HEK293 (cell line): ENCODE measurements around the gene FADS3.
A peak's percentile ranks its signal among the peaks of the same experiment; 100 is the strongest.

Source experiments
- CTCF ChIA-PET: fragments of 350-600 bp; formaldehyde crosslinking; extraction: SDS; loops from one replicate; lab custom pipeline; 2021; ENCODE audit warnings: antibody characterized with exemption; lab: Yijun Ruan, JAX
- POLR2A ChIA-PET: fragments of 300-600 bp; formaldehyde crosslinking; extraction: SDS; loops from one replicate; lab custom pipeline; 2020; ENCODE audit warnings: antibody characterized with exemption, inconsistent platforms; lab: Yijun Ruan, JAX
- H3K27ac ChIP-seq: fragments of 200-500 bp; sonication (Bioruptor generic); 2 replicates; pipeline ENCODE4 v1.5.1; 2014; ENCODE audit warnings: low read depth, low read length, control low read depth, inconsistent platforms; ENCODE audit errors: extremely low read depth
- H3K36me3 ChIP-seq, 2 experiments: fragments of 200-500 bp in 1 of 2; sonication (Bioruptor generic) in 1 of 2; 1 replicate in 1 of 2; 2 replicates in 1 of 2; pipeline ENCODE4 v1.5.1; 2014 to 2017; ENCODE audit warnings: inconsistent platforms in 2 of 2, low read length in 2 of 2; ENCODE audit not compliant: control insufficient read depth in 2 of 2, insufficient read depth in 1 of 2
- H3K4me1 ChIP-seq: fragments of 200-500 bp; sonication (Bioruptor generic); 2 replicates; pipeline ENCODE4 v1.5.1; 2014; ENCODE audit warnings: mild to moderate bottlenecking, low read length, inconsistent platforms; ENCODE audit not compliant: control insufficient read depth, insufficient read depth
- H3K4me3 ChIP-seq: 2 replicates; pipeline ENCODE4 v1.5.1; 2011; ENCODE audit warnings: low read depth, mild to moderate bottlenecking, control low read depth, low read length, moderate library complexity
- H3K9me3 ChIP-seq: fragments of 200-500 bp; sonication (Bioruptor generic); 2 replicates; pipeline ENCODE4 v1.5.1; 2014; ENCODE audit warnings: low read depth, low read length, inconsistent platforms; ENCODE audit not compliant: control insufficient read depth, insufficient read depth
- EGR2 ChIP-seq: fragments of 450-650 bp; formaldehyde crosslinking; IDR thresholded peaks from 2 replicates; pipeline ENCODE4 v1.5.1; 2016; ENCODE audit warnings: low read depth, missing biosample characterization, missing genetic modification characterization
- ZBTB17 ChIP-seq: fragments of 450-650 bp; formaldehyde crosslinking; IDR thresholded peaks from 2 replicates; pipeline ENCODE4 v1.5.1; 2016; ENCODE audit warnings: missing biosample characterization, missing genetic modification characterization
- ZBTB48 ChIP-seq: fragments of 450-650 bp; formaldehyde crosslinking; IDR thresholded peaks from 2 replicates; pipeline ENCODE4 v1.5.1; 2016; ENCODE audit warnings: missing biosample characterization, missing genetic modification characterization
- ZFHX2 ChIP-seq: fragments of 450-650 bp; formaldehyde crosslinking; conservative IDR thresholded peaks from 2 replicates; pipeline ENCODE4 v1.5.1; 2016; ENCODE audit warnings: missing biosample characterization, missing genetic modification characterization
- ZNF2 ChIP-seq: fragments of 450-650 bp; formaldehyde crosslinking; IDR thresholded peaks from 2 replicates; pipeline ENCODE4 v1.5.1; 2016; ENCODE audit warnings: missing biosample characterization, missing genetic modification characterization
- ZNF37A ChIP-seq: fragments of 450-650 bp; IDR thresholded peaks from 2 replicates; pipeline ENCODE4 v1.5.1; 2018; ENCODE audit warnings: missing biosample characterization, missing genetic modification characterization
- ZNF514 ChIP-seq: fragments of 450-650 bp; formaldehyde crosslinking; IDR thresholded peaks from 2 replicates; pipeline ENCODE4 v1.5.1; 2016; ENCODE audit warnings: missing biosample characterization, missing genetic modification characterization
- ZNF529 ChIP-seq: fragments of 450-650 bp; formaldehyde crosslinking; IDR thresholded peaks from 2 replicates; pipeline ENCODE4 v1.5.1; 2017; ENCODE audit warnings: missing genetic modification characterization, missing biosample characterization; ENCODE audit not compliant: insufficient replicate concordance
- ZNF654 ChIP-seq: fragments of 450-650 bp; formaldehyde crosslinking; IDR thresholded peaks from 2 replicates; pipeline ENCODE4 v1.5.1; 2016; ENCODE audit warnings: low read depth, missing biosample characterization, missing genetic modification characterization
- ZNF664 ChIP-seq: fragments of 450-650 bp; formaldehyde crosslinking; IDR thresholded peaks from 2 replicates; pipeline ENCODE4 v1.5.1; 2016; ENCODE audit warnings: missing biosample characterization, missing genetic modification characterization
- TF ChIP-seq, protein P1 (sequence below): fragments of 450-650 bp; formaldehyde crosslinking; IDR thresholded peaks from 2 replicates; pipeline ENCODE4 v1.5.1; 2016; ENCODE audit warnings: missing biosample characterization, missing genetic modification characterization
- TF ChIP-seq, protein P2 (sequence below): fragments of 450-650 bp; formaldehyde crosslinking; IDR thresholded peaks from 2 replicates; pipeline ENCODE4 v1.5.1; 2016; ENCODE audit warnings: missing biosample characterization, missing genetic modification characterization
- TF ChIP-seq, protein P3 (sequence below): fragments of 450-650 bp; formaldehyde crosslinking; IDR thresholded peaks from 2 replicates; pipeline ENCODE4 v1.5.1; 2016; ENCODE audit warnings: missing biosample characterization, missing genetic modification characterization
- TF ChIP-seq, protein P4 (sequence below): sonication (generic); formaldehyde crosslinking; IDR thresholded peaks from 2 replicates; pipeline ENCODE4 v1.8.1; 2022; ENCODE audit warnings: mild to moderate bottlenecking, moderate library complexity, missing genetic modification reagents
- TF ChIP-seq, protein P5 (sequence below): fragments of 450-650 bp; formaldehyde crosslinking; IDR thresholded peaks from 2 replicates; pipeline ENCODE4 v1.5.1; 2016; ENCODE audit warnings: missing biosample characterization, missing genetic modification characterization

FADS3 gene

DNA sequence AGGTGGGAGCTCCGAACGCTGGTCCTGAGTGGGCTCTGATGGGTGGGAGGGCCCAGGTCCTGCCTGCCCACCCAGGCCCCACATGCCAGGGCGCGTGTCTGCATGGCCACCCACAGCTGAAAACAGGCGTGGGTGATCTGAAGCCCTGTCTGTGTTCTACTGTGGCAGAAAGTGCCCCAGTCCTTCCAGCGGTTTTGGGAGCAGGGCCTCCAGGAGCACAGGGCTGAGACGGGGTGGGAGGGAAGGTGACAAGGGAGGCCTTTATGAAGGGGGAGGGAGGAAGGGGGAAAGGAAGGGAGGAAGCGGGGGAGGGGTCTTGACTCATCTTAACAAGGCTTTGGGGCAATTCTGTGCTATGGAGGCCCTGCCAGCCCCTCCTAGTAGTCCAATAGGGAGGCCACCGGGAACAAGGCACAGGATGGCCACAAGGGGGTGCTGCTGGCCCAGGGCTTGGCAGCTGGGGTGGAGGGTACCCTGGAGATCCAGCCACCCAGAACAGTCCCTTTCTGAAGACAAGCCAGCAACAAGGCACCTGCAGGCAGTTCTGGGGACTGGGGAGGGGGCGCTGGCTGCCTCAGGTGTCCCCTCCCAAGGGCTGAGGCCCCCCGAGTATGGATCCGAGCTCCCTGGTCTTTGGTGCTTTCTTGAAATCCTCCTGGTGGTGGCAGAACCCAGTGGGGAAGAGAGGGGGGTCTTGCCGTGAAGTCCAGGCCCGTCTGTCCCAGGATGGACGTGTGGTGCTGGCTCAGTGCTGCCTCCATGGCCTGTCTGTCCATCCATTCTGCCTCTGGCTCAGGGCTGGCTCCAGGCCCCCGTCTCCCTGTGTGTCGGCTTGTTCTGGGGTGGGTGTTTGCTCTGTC, 6.3 kb upstream of the FADS3 start:
- CTCF ChIA-PET: interaction anchor here (0.5 to 16.2 kb wide), 40 partner anchors 9 to 944 kb away, joined by 3 to 329 read pairs (median 8); partner anchors contain the start of genes BEST1, FEN1, FTH1 and TMEM258
- POLR2A ChIA-PET: interaction anchor here (0.9 to 2.0 kb wide), 3 partner anchors 50 to 70 kb away, joined by 3 to 7 read pairs (median 3); partner anchors contain the start of gene FTH1
- no peaks in the 10 kb centered on the region for H3K4me1 ChIP-seq
- no peak overlapping the region for H3K27ac ChIP-seq
- no peaks in the 10 kb centered on the region for H3K9me3 ChIP-seq
- no peaks in the 10 kb centered on the region for H3K36me3 ChIP-seq
- TF ChIP-seq, protein P1, sequence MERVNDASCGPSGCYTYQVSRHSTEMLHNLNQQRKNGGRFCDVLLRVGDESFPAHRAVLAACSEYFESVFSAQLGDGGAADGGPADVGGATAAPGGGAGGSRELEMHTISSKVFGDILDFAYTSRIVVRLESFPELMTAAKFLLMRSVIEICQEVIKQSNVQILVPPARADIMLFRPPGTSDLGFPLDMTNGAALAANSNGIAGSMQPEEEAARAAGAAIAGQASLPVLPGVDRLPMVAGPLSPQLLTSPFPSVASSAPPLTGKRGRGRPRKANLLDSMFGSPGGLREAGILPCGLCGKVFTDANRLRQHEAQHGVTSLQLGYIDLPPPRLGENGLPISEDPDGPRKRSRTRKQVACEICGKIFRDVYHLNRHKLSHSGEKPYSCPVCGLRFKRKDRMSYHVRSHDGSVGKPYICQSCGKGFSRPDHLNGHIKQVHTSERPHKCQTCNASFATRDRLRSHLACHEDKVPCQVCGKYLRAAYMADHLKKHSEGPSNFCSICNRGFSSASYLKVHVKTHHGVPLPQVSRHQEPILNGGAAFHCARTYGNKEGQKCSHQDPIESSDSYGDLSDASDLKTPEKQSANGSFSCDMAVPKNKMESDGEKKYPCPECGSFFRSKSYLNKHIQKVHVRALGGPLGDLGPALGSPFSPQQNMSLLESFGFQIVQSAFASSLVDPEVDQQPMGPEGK: 0 out of 2 replicates have a peak, but pooled peaks have one; percentile 30
- TF ChIP-seq, protein P2, sequence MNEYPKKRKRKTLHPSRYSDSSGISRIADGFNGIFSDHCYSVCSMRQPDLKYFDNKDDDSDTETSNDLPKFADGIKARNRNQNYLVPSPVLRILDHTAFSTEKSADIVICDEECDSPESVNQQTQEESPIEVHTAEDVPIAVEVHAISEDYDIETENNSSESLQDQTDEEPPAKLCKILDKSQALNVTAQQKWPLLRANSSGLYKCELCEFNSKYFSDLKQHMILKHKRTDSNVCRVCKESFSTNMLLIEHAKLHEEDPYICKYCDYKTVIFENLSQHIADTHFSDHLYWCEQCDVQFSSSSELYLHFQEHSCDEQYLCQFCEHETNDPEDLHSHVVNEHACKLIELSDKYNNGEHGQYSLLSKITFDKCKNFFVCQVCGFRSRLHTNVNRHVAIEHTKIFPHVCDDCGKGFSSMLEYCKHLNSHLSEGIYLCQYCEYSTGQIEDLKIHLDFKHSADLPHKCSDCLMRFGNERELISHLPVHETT (tag by site-specific recombination): no peak
- TF ChIP-seq ZNF2 (tag by site-specific recombination) (peak; percentile 93), ZFHX2 (peak; percentile 97), ZNF529 (no peak), ZBTB48 (peak; percentile 51; the same call in 1 of the 2 replicates), ZNF664 (tag by site-specific recombination) (no peak), ZNF37A (tag by site-specific recombination) (no peak), ZNF654 (tag by site-specific recombination) (peak; percentile 59), EGR2 (tag by site-specific recombination) (peak; percentile 90), ZNF514 (tag by site-specific recombination) (no peak), ZBTB17 (tag by site-specific recombination) (0 out of 2 replicates have a peak, but pooled peaks have one; percentile 17)
- TF ChIP-seq, protein P3, sequence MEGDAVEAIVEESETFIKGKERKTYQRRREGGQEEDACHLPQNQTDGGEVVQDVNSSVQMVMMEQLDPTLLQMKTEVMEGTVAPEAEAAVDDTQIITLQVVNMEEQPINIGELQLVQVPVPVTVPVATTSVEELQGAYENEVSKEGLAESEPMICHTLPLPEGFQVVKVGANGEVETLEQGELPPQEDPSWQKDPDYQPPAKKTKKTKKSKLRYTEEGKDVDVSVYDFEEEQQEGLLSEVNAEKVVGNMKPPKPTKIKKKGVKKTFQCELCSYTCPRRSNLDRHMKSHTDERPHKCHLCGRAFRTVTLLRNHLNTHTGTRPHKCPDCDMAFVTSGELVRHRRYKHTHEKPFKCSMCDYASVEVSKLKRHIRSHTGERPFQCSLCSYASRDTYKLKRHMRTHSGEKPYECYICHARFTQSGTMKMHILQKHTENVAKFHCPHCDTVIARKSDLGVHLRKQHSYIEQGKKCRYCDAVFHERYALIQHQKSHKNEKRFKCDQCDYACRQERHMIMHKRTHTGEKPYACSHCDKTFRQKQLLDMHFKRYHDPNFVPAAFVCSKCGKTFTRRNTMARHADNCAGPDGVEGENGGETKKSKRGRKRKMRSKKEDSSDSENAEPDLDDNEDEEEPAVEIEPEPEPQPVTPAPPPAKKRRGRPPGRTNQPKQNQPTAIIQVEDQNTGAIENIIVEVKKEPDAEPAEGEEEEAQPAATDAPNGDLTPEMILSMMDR (tag by site-specific recombination): peak; percentile 69
- TF ChIP-seq, protein P4, sequence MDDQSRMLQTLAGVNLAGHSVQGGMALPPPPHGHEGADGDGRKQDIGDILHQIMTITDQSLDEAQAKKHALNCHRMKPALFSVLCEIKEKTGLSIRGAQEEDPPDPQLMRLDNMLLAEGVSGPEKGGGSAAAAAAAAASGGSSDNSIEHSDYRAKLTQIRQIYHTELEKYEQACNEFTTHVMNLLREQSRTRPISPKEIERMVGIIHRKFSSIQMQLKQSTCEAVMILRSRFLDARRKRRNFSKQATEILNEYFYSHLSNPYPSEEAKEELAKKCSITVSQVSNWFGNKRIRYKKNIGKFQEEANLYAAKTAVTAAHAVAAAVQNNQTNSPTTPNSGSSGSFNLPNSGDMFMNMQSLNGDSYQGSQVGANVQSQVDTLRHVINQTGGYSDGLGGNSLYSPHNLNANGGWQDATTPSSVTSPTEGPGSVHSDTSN (CRISPR knock-in tag): no peak
- TF ChIP-seq, protein P5, sequence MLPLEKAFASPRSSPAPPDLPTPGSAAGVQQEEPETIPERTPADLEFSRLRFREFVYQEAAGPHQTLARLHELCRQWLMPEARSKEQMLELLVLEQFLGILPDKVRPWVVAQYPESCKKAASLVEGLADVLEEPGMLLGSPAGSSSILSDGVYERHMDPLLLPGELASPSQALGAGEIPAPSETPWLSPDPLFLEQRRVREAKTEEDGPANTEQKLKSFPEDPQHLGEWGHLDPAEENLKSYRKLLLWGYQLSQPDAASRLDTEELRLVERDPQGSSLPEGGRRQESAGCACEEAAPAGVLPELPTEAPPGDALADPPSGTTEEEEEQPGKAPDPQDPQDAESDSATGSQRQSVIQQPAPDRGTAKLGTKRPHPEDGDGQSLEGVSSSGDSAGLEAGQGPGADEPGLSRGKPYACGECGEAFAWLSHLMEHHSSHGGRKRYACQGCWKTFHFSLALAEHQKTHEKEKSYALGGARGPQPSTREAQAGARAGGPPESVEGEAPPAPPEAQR: no peak
- no peak overlapping the region for H3K4me3 ChIP-seq
